Activated T-cell treated with anti-CD3 and anti-CD28 coated beads, Interleukin-2, amount 50 U/mL, for 1 hour (primary cell): ENCODE data around the gene HOXD8.

Experiments
- DNase-seq: peaks from one replicate; pipeline ENCODE4 v3.0.0-alpha.2; 2020

HOXD8 gene

GRCh38 chr2:176147800-176148496 is 18.4 kb downstream of the HOXD8 start:
- no peak for DNase-seq

GRCh38 chr2:176148751-176149421 is 19.4 kb downstream of the HOXD8 start:
- DNase-seq: no peak

- no peak for DNase-seq
Measured at GRCh38 chr2:176149481-176149938, 20.0 kb downstream of the HOXD8 start.

GRCh38 chr2:176149939-176150583 is 20.6 kb downstream of the HOXD8 start:
- no peak for DNase-seq

- no peak for DNase-seq
Measured at GRCh38 chr2:176150584-176151441, 21.3 kb downstream of the HOXD8 start.

GRCh38 chr2:176151442-176152287 is 22.2 kb downstream of the HOXD8 start, which contains the start of gene HOXD4:
Gene HOXD4, plus strand, starts transcription at chr2:176151550. Its CDS starts 84 bp downstream, at chr2:176151634.
- no peak for DNase-seq

GRCh38 chr2:176152350-176153181 is 23.1 kb downstream of the HOXD8 start:
- no peak for DNase-seq

GRCh38 chr2:176154576-176155252 is 25.2 kb downstream of the HOXD8 start:
- no peak for DNase-seq

GRCh38 chr2:176155356-176156044 is 26.0 kb downstream of the HOXD8 start:
- no peak for DNase-seq

GRCh38 chr2:176156301-176156806 is 26.8 kb downstream of the HOXD8 start:
- DNase-seq: no peak

GRCh38 chr2:176156807-176157498 is 27.4 kb downstream of the HOXD8 start, which contains the start of gene HOXD3:
Gene HOXD3, plus strand, starts transcription at chr2:176157307. Its CDS starts 11,808 bp downstream, at chr2:176169115.
- DNase-seq: no peak

GRCh38 chr2:176157499-176158185 is 28.1 kb downstream of the HOXD8 start:
- DNase-seq: no peak

GRCh38 chr2:176158186-176158591 is 28.7 kb downstream of the HOXD8 start:
- no peak for DNase-seq

GRCh38 chr2:176158855-176159662 is 29.6 kb downstream of the HOXD8 start:
- no peak for DNase-seq

GRCh38 chr2:176159663-176160250 is 30.3 kb downstream of the HOXD8 start:
- no peak for DNase-seq

GRCh38 chr2:176160251-176160985 is 30.9 kb downstream of the HOXD8 start:
- no peak for DNase-seq
